ENCODE results near the gene MERTK. TPM values are rescaled to one million over a fixed set of nuclear protein-coding genes. Genes with fewer than 3 reads are reported as not detected.

MERTK gene
- total and polyA plus RNA-seq, 2 experiments from 2014 or later = 16.4 to 29.6 TPM

- Histone ChIP-seq H3K79me2 (peaks cover 90% of the 10 kb centered on the region), H3K9me3 (ENCODE audit: low read depth) (no peaks in the 10 kb centered on the region), H3K9me2 (replicated peaks; ENCODE audit: insufficient read depth) (no peaks in the 10 kb centered on the region), H3K4me3 (no peak overlapping the region), H3K27ac (peak overlapping the region; percentile 85), H3K36me3 (replicated peaks; ENCODE audit: insufficient read depth, low read depth) (no peaks in the 10 kb centered on the region), H2AFZ (no peak overlapping the region), H3K27me3 (no peaks in the 10 kb centered on the region), H3K4me1 (ENCODE audit: insufficient read depth) (peaks cover 40% of the 10 kb centered on the region), H4K20me1 (ENCODE audit: insufficient read depth, poor library complexity, severe bottlenecking) (peaks cover 4% of the 10 kb centered on the region), H3K4me2 (peak overlapping the region; percentile 63)
- no peak for TF ChIP-seq EZH2phosphoT487 (IDR thresholded peaks at IDR 0.05; ENCODE audit: low read depth, severe bottlenecking, unreplicated experiment)
- peak; percentile 80 for DNase-seq (ENCODE audit: low spot score)
- 38% methylated on average over 8 of the region's 8 CpGs for WGBS (ENCODE audit: low lambda C conversion rate, missing lambda C conversion rate)
These were observed 21.6 kb downstream of the MERTK start for GRCh38 chr2:111919794-111920608.

- 39% methylated on average over 4 of the region's 4 CpGs for WGBS (ENCODE audit: low lambda C conversion rate, missing lambda C conversion rate)
- no peaks in the 10 kb centered on the region for H3K36me3 ChIP-seq (replicated peaks; ENCODE audit: insufficient read depth, low read depth)
- H3K79me2 ChIP-seq = peaks cover 80% of the 10 kb centered on the region
- H3K4me3 ChIP-seq = no peak overlapping the region
- H3K9me2 ChIP-seq (replicated peaks; ENCODE audit: insufficient read depth) = no peaks in the 10 kb centered on the region
- peak; percentile 36 for DNase-seq (ENCODE audit: low spot score)
- no peaks in the 10 kb centered on the region for H3K27me3 ChIP-seq
- peaks cover 7% of the 10 kb centered on the region for H4K20me1 ChIP-seq (ENCODE audit: insufficient read depth, poor library complexity, severe bottlenecking)
- H3K4me2 ChIP-seq = no peak overlapping the region
- H3K27ac ChIP-seq = peak overlapping the region; percentile 77
- no peaks in the 10 kb centered on the region for H3K9me3 ChIP-seq (ENCODE audit: low read depth)
- no peak overlapping the region for H2AFZ ChIP-seq
- H3K4me1 ChIP-seq (ENCODE audit: insufficient read depth) = peaks cover 42% of the 10 kb centered on the region
- no peak for TF ChIP-seq CTCF (IDR thresholded peaks at IDR 0.05; ENCODE audit: poor library complexity)
These were observed 24.9 kb downstream of the MERTK start for GRCh38 chr2:111923276-111923804.

GRCh38 chr2:111924617-111925107, 26.3 kb downstream of the MERTK start:
- TF ChIP-seq EZH2 (IDR thresholded peaks at IDR 0.05; ENCODE audit: borderline replicate concordance) (no peak), CTCF (IDR thresholded peaks at IDR 0.05; ENCODE audit: poor library complexity) (no peak), EZH2phosphoT487 (IDR thresholded peaks at IDR 0.05; ENCODE audit: low read depth, severe bottlenecking, unreplicated experiment) (no peak)
- H3K4me3 ChIP-seq = no peak overlapping the region
- H3K79me2 ChIP-seq = peaks cover 77% of the 10 kb centered on the region
- no peaks in the 10 kb centered on the region for H3K27me3 ChIP-seq
- no peak for DNase-seq (ENCODE audit: low spot score)
- H3K4me1 ChIP-seq (ENCODE audit: insufficient read depth) = peaks cover 29% of the 10 kb centered on the region
- no peaks in the 10 kb centered on the region for H3K9me3 ChIP-seq (ENCODE audit: low read depth)
- no peaks in the 10 kb centered on the region for H3K36me3 ChIP-seq (replicated peaks; ENCODE audit: insufficient read depth, low read depth)
- no peak overlapping the region for H2AFZ ChIP-seq
- 94% methylated on average over 3 of the region's 3 CpGs for WGBS (ENCODE audit: low lambda C conversion rate, missing lambda C conversion rate)
- H3K9me2 ChIP-seq (replicated peaks; ENCODE audit: insufficient read depth) = no peaks in the 10 kb centered on the region
- peak overlapping the region; percentile 34 for H3K27ac ChIP-seq
- H3K4me2 ChIP-seq = no peak overlapping the region
- peaks cover 7% of the 10 kb centered on the region for H4K20me1 ChIP-seq (ENCODE audit: insufficient read depth, poor library complexity, severe bottlenecking)

- Histone ChIP-seq H3K27ac (no peak overlapping the region), H3K9me2 (replicated peaks; ENCODE audit: insufficient read depth) (no peaks in the 10 kb centered on the region), H3K27me3 (no peaks in the 10 kb centered on the region), H4K20me1 (ENCODE audit: insufficient read depth, poor library complexity, severe bottlenecking) (peaks cover 3% of the 10 kb centered on the region), H3K9me3 (ENCODE audit: low read depth) (no peaks in the 10 kb centered on the region), H3K36me3 (replicated peaks; ENCODE audit: insufficient read depth, low read depth) (no peaks in the 10 kb centered on the region), H3K4me2 (no peak overlapping the region), H2AFZ (no peak overlapping the region), H3K4me3 (no peak overlapping the region), H3K79me2 (peaks cover 54% of the 10 kb centered on the region), H3K4me1 (ENCODE audit: insufficient read depth) (peaks cover 22% of the 10 kb centered on the region)
- no peak for DNase-seq (ENCODE audit: low spot score)
- TF ChIP-seq EZH2phosphoT487 (IDR thresholded peaks at IDR 0.05; ENCODE audit: low read depth, severe bottlenecking, unreplicated experiment) (no peak), CTCF (IDR thresholded peaks at IDR 0.05; ENCODE audit: poor library complexity) (no peak), EZH2 (IDR thresholded peaks at IDR 0.05; ENCODE audit: borderline replicate concordance) (no peak)
- WGBS (ENCODE audit: low lambda C conversion rate, missing lambda C conversion rate) = 80% methylated on average over 2 of the region's 2 CpGs
These were observed 29.3 kb downstream of the MERTK start for GRCh38 chr2:111927723-111928122.

Measured in hepatocyte (in vitro differentiated cells).